Panc1 (cell line): Measurements from ENCODE around the gene NFX1. TPM values are rescaled to one million over a fixed set of nuclear protein-coding genes. Genes with fewer than 3 reads are reported as not detected.

Source experiments
- ATAC-seq: fragments of 200-7000 bp; cut with Tn5 transposase; 2 replicates; pipeline ENCODE4 v1.9.1; 2020; ENCODE audit warnings: mild to moderate bottlenecking, moderate library complexity
- BruUV-seq: library from RNA; stranded (reverse); fragments of 400-500 nt; replicated peaks from 2 replicates; lab custom pipeline; 2021; lab: Mats Ljungman, UMichigan
- CTCF ChIA-PET: fragments of 300-600 bp; sonication (Branson Sonifier 250); formaldehyde crosslinking; loops from one replicate; lab custom pipeline; 2022; ENCODE audit warnings: antibody characterized with exemption; lab: Charles Lee
- POLR2A ChIA-PET: fragments of 300-600 bp; sonication (Branson Sonifier 250); formaldehyde crosslinking; loops from one replicate; lab custom pipeline; 2022; ENCODE audit warnings: antibody characterized with exemption; lab: Charles Lee
- DNase-seq: peaks from one replicate; pipeline ENCODE4 v3.0.0-alpha.2; 2010; ENCODE audit warnings: low read depth, low spot score
- H3K27ac ChIP-seq: 2 replicates; pipeline ENCODE4 v1.5.1; 2011; ENCODE audit warnings: mild to moderate bottlenecking, low read length, inconsistent platforms
- H3K27me3 ChIP-seq: fragments of 200-500 bp; sonication (Bioruptor generic); 2 replicates; pipeline ENCODE4 v1.6.0; 2014; ENCODE audit warnings: low read length, inconsistent platforms; ENCODE audit not compliant: control insufficient read depth, insufficient read depth
- H3K36me3 ChIP-seq: fragments of 200-500 bp; sonication (Bioruptor generic); 2 replicates; pipeline ENCODE4 v1.5.1; 2014; ENCODE audit warnings: inconsistent platforms, mild to moderate bottlenecking, low read length, moderate library complexity; ENCODE audit not compliant: control insufficient read depth, insufficient read depth
- H3K4me1 ChIP-seq: 2 replicates; pipeline ENCODE4 v1.5.1; 2011; ENCODE audit warnings: inconsistent platforms, mild to moderate bottlenecking, low read length, moderate library complexity; ENCODE audit not compliant: control insufficient read depth, insufficient read depth
- H3K4me3 ChIP-seq, 2 experiments: 2 replicates each; pipeline ENCODE4 v1.5.1; 2011 to 2012; ENCODE audit warnings: low read depth in 2 of 2, low read length in 2 of 2, mild to moderate bottlenecking in 2 of 2, inconsistent platforms in 1 of 2, moderate library complexity in 1 of 2
- H3K9me3 ChIP-seq: fragments of 200-500 bp; sonication (Bioruptor generic); 2 replicates; pipeline ENCODE4 v1.5.1; 2014; ENCODE audit warnings: low read depth, mild to moderate bottlenecking, inconsistent platforms, low read length, moderate library complexity; ENCODE audit not compliant: control insufficient read depth, insufficient read depth
- CTCF ChIP-seq: fragments of 450-650 bp; IDR thresholded peaks from 2 replicates; pipeline ENCODE4 v1.5.1; 2017; ENCODE audit warnings: mild to moderate bottlenecking
- POLR2AphosphoS5 ChIP-seq: IDR thresholded peaks from 2 replicates; pipeline ENCODE4 v1.6.1; 2012; ENCODE audit warnings: mild to moderate bottlenecking, low read depth, low read length, moderate library complexity
- REST ChIP-seq, 2 experiments: IDR thresholded peaks; 2 replicates each; pipeline ENCODE4 v1.6.1; 2011 to 2012; ENCODE audit warnings: low read depth in 2 of 2, control low read depth in 1 of 2, low read length in 1 of 2, mild to moderate bottlenecking in 1 of 2, moderate library complexity in 1 of 2; ENCODE audit not compliant: insufficient read depth in 1 of 2
- SIN3A ChIP-seq: IDR thresholded peaks from 2 replicates; pipeline ENCODE4 v1.6.1; 2012; ENCODE audit warnings: low read depth, mild to moderate bottlenecking, low read length, moderate library complexity, borderline replicate concordance; ENCODE audit not compliant: insufficient read depth
- TCF7L2 ChIP-seq: IDR thresholded peaks from 2 replicates; pipeline ENCODE4 v1.6.1; 2011; ENCODE audit warnings: mild to moderate bottlenecking, low read depth, low read length, inconsistent platforms
- in situ Hi-C: cut with HindIII; loops from 2 replicates; pipeline ENCODE4 v1.10.0; 2016; ENCODE audit warnings: low sequenced_read_pairs, low pct_unique_long_range_greater_than_20kb
- intact Hi-C: fragments of 100-400 bp; cut with micrococcal nuclease; formaldehyde crosslinking; loops from one replicate; pipeline ENCODE4 v1.10.0; 2022; ENCODE audit not compliant: unreplicated experiment
- total RNA-seq: library from RNA; stranded (reverse); gene quantifications from one replicate; pipeline ENCODE4 v1.2.1, GENCODE V29; 2021; ENCODE audit not compliant: unreplicated experiment

The NFX1 gene
- total RNA-seq, 1 experiment from 2014 or later, result 38.1 TPM

GRCh38 chr9:33414889-33415500 is 124.7 kb downstream of the NFX1 start:
- intact Hi-C loops, result no loop called here
- H3K36me3 ChIP-seq, result no peaks in the 10 kb centered on the region
- DNase-seq (no peak), ATAC-seq (peak; percentile 18; the same call in 1 of the 2 replicates)
- H3K9me3 ChIP-seq, result no peaks in the 10 kb centered on the region
- H3K4me1 ChIP-seq, result peaks cover 27% of the 10 kb centered on the region
- CTCF ChIA-PET, result interaction anchor here (0.8 to 2.5 kb wide), 6 partner anchors 12 to 52 kb away, joined by 3 to 11 read pairs (median 4); partner anchors contain the start of gene AQP7
- POLR2A ChIA-PET, result no interaction called here
- TF ChIP-seq TCF7L2 (no peak), POLR2AphosphoS5 (no peak), SIN3A (no peak), CTCF (no peak), REST (IDR thresholded peaks at IDR 0.05; ENCODE audit: insufficient read depth in 1 of 2, low read depth in 2 of 2, low read length in 1 of 2) (no peak)
- no peak overlapping the region for H3K4me3 ChIP-seq
- peak overlapping the region; percentile 44 for H3K27ac ChIP-seq
- no TSS peak for BruUV-seq
- no peaks in the 10 kb centered on the region for H3K27me3 ChIP-seq
- in situ Hi-C loops, result no loop called here

- peak; percentile 67 for DNase-seq
- Histone ChIP-seq H3K9me3 (no peaks in the 10 kb centered on the region), H3K4me1 (peaks cover 27% of the 10 kb centered on the region), H3K4me3 (no peak overlapping the region), H3K27me3 (no peaks in the 10 kb centered on the region), H3K36me3 (no peaks in the 10 kb centered on the region), H3K27ac (peak overlapping the region; percentile 24; the same call in 1 of the 2 replicates)
- in situ Hi-C loops (no loop called here), intact Hi-C loops (no loop called here)
- no TSS peak for BruUV-seq
- CTCF ChIA-PET, result interaction anchor here (0.6 to 2.5 kb wide), 8 partner anchors 12 to 51 kb away, joined by 3 to 11 read pairs (median 4); partner anchors contain the start of gene AQP7
- POLR2A ChIA-PET, result no interaction called here
- ATAC-seq, result peak; percentile 88
- no peak for TF ChIP-seq CTCF
- TF ChIP-seq TCF7L2, result peak; percentile 99
- peak; percentile 91 for TF ChIP-seq POLR2AphosphoS5
- TF ChIP-seq REST (IDR thresholded peaks at IDR 0.05; ENCODE audit: insufficient read depth in 1 of 2, low read depth in 2 of 2, low read length in 1 of 2), result no peak
Observed at GRCh38 chr9:33415501-33416038, 125.3 kb downstream of the NFX1 start.
